ENCODE results near the gene DOK6.

GRCh38 chr18:69483574-69483973 is 82.9 kb downstream of the DOK6 start:
- TF ChIP-seq CTCF (conservative IDR thresholded peaks at IDR 0.05; ENCODE audit: low read depth in 2 of 2) (no peak), POLR2AphosphoS5 (IDR thresholded peaks at IDR 0.05; ENCODE audit: low read depth) (no peak)
